NCI-H526 (cell line): Measurements from ENCODE around the gene LDLRAD4.
"Not testable (repeated sequence)": the region's sequence is repeated elsewhere in the genome, so short reads cannot be mapped to it uniquely, and the experiment has no call there.

Source experiments
- DNase-seq, 2 experiments: peaks; one replicate each; lab custom pipeline; 2025; lab: John Stamatoyannopoulos, UW

Gene LDLRAD4

DNA sequence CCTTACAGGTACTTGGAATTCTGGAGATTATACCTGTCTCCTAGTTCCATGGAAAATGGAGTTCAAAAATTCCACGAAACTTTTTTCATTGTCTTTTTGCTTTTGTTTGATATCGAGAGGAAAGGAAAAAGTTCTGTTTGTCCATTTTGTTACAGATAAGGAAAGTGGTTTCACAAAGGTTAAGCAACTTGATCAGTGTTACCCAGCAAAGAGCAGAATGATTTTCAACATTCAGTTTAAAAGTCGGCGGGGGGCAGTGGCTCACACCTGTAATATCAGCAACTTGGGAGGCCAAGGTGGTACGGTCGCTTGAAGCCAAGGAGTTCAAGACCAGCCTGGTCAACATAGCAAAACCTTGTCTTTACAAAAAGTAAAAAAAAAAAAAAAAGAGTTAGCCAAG lies 118.8 kb downstream of the LDLRAD4 start:
- DNase-seq, result no peak

DNA sequence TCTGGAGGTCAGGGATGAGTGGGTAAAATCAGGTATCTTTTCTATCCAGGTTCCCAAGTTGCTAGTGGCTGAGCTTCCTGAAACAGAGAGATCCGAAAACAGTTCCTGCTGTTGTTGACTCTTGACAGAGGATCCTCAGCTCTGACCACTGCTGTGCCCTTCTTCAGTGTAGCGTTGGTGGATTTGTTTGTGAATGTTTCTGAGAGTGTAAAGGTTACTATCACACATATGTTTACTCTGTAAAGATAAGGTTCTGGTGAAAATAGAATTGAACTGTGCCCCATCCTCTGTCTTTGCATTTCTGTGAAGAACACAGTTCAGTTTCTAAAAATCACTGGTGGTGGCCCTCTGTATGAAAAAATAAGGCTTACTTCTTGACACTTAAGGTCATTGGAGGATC lies 119.8 kb downstream of the LDLRAD4 start:
- no peak for DNase-seq

DNA sequence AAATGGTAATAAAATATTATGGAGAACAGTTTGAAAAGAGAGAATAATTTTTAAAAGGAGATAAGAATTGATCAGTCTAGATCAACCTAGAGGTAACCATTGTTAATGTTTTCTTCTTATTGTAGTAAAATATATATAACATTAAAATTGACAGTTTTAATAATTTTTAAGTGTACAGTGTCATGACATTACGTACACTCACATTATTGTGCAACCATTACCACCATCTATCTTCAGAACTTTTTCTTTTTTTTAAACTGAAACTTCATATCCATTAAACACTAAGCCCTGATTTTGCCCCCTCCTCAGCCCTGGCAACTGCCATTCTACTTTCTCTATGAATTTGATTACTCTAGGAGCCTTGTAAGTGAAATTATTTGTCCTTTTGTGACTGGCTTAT lies 121.1 kb downstream of the LDLRAD4 start:
- no peak for DNase-seq

DNA sequence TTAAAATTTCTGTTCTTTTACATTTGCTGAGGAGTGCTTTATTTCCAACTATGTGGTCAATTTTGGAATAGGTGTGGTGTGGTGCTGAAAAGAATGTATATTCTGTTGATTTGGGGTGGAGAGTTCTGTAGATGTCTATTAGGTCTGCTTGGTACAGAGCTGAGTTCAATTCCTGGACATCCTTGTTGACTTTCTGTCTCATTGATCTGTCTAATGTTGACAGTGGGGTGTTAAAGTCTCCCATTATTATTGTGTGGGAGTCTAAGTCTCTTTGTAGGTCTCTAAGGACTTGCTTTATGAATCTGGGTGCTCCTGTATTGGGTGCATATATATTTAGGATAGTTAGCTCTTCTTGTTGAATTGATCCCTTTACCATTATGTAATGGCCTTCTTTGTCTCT lies 127.9 kb downstream of the LDLRAD4 start:
- not testable (repeated sequence) for DNase-seq

DNA sequence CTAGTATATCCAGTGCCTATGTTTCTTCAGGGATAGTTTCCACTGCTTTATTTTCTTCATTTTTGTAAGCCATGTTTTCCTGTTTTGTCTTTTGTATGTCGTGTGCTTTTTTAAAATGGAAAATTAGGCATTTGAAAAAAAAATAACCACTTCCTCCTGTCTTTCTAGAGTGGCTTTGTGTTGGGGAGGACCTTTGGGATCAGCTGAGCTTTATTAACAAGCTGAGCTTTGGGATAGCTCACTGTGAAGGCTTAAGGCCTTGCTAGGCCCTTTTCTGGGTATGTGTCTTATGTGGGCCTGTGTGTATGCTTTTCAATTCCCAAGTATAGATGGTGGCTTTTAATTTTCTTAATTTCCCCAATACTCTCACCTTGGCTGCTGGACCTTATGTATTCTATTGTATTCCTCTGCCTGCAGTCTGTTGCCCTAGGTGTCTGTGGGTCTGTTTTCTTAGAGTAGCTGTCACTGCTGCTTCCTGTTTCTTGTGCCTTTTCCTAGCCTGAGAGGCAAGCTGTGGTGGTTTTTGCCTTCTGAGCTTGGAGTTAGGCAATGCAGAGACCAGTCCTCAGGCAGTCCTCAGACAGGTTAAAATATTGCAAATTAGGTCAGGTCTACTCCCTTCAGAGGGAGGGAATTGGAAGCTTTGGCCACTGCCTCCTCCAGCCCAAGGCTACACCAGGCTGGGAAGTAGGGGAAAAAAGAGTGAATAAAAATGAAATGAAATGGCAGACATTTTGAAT lies 134.7 kb downstream of the LDLRAD4 start:
- DNase-seq, result no peak

DNA sequence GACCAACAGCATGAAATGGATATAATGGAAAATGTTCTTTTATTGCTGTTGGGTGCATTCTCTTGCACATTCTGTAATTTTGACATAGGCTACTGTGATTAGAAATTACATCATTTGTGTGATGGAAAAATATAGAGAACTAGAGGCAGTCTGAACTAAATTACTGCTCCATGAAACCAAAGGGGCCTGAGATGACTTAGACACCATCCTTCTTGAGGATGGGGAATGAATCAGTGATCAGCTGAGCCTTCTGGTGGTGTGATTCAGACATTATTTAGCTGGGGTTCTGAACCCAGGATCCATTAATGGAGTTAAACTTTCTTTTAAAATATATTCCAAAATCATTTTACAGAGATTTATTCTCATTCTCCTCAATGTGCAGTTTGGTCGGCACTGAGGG lies 135.8 kb downstream of the LDLRAD4 start:
- DNase-seq, result no peak

DNA sequence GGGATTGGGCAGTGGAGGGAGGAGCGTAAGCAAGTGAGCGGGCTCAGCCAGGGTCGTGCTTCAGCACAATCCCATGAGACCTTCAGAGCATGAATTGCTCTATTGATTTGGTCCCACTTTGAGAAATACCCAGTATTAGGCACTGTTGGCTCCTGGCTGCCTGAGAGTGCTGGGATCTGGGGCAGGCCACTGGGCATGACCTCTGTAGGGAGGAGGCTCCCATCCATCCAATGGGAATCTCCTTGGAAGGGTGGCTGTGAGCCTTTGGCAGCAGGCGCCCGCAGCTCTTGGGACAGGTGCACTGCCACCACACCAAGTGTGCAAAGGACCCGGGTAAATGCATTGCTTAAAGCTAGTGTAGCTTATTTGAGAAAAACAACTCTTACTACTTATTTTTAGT lies 137.5 kb downstream of the LDLRAD4 start:
- no peak for DNase-seq

DNA sequence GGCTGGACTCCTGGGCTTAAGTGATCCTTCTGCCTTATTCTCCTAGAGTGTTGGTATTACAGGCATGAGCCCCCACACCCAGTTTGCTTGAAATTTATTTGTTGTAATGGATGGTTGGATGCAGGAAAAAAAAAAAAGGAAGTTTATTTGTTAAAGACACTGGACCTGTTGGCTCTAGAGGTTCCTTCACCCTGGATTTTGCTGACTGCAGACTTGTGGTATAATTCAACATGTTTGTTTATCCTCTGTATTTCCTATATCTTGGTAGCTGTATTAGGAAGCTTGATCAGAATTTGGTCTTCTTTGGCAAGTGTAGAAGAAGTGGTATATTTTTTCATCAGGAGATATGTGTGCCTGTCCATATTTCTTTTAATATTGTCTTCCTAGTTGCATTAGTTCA lies 138.7 kb downstream of the LDLRAD4 start:
- no peak for DNase-seq

DNA sequence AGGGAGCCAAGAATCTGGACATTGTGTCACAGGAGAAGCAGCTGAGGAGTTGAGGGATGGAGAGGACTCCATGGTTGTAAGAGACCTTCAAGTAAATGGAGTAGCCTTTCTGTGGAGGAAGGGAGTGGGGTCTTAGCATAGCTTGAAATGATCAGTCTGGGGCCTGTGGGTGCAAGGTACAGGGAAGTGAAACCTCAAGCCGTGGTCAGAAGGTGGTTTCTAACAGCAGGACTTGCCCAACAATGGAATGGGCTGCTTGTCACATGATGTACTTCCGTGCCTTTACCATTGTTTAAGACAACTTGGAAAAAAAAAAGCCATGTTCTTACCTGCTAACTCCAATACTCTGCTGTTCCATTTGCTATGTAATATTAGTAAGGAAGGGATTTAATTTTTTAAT lies 140.7 kb downstream of the LDLRAD4 start:
- no peak for DNase-seq

DNA sequence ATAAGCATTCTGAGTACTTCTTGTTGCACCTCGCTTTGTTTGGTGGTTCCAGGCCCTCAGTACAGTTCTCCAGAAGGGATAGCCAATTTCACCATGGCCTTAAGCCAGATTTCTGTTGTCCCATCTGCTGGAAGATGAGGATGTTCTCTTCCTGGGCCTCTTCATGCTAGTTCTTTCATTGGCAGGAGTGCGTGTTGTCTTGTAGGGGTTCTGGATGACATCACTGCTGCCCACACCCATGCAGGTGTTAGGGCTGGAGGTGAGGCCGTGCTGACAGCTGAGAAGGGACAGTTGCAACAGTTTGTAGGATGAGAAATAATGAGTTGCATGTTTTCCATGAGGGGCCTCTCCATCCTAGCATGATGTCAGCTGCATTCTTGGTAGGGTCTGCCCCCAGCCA lies 142.9 kb downstream of the LDLRAD4 start:
- DNase-seq, result no peak

DNA sequence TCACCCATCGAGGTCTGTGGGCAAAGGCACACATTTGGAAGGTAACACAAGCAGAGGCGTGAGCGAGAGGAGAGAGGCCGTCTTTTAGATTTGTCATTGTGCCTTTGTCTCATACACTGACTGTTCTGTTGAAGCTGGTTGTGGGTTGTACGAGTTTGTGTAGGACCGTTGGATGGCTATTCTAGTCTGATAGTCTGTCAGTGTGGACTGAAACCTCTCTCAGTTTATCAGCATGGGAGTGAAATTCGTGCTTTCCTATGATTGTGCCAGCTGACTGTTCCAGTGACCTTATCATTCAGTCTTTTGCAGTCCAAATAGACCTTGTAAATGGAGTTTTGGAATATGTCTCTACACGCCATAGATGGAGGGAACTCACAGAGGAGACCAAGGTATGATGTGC lies 143.5 kb downstream of the LDLRAD4 start:
- no peak for DNase-seq

DNA sequence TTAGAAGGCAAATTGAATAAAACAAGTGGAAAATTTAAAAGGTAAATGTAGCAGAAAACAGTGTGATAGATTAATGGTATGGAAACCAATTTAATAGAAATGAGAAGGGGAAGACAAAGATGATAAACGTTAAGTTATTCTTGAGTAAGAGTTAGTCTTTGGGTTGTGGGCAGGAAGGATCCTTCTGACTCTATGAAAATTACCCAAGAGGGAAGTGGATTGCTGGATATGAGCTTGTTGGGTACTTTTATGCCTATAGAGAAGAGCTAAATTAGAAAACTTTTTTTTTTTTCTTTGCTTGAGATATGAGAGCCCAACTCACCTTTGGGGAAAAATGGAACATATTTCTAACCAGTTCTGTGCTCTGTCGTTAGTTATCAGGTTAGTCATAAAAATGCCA lies 144.0 kb downstream of the LDLRAD4 start:
- no peak for DNase-seq

DNA sequence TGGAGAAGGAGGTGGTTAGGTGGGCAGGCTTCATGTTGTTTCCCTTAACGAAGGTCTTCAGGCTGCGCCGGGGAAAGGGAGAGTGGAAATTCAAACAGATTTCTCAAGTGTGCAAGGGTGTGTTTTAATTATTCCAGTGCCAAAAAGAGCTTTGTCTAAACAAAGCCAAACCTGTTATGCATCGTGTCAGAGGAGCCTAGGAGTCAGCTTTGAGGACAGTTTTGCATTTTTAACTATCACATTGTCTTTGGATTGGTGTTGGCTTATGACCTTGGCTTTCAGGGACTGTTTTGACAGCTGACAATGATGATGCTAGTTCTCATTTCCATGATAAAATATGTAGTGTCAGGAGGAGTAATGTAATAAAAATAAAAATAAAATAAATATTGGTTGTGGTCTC lies 144.8 kb downstream of the LDLRAD4 start:
- no peak for DNase-seq

DNA sequence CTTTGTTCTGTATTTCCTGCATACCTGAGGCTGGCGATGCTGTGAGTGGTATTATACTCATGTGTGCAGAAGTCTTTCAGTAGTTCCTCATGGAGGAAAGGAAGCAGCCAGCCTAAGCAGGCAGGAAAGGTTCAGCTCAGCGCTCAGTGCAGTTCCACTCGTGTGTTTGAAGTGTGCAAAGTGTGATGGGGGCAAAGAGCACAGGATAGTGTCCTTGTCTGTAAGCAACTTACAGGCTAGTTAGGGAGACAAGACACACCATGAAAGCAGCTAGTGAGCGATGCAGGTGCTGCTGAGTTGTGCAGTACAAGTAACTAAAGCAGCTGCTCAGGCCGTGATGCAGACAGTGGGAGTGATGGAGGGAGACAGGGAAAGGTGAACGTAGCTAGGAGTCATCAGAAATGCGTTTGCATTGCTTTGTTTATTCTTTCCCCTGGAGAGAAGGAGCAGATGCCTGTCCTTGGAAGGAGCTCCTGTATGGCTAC lies 146.2 kb downstream of the LDLRAD4 start:
- DNase-seq, result no peak

DNA sequence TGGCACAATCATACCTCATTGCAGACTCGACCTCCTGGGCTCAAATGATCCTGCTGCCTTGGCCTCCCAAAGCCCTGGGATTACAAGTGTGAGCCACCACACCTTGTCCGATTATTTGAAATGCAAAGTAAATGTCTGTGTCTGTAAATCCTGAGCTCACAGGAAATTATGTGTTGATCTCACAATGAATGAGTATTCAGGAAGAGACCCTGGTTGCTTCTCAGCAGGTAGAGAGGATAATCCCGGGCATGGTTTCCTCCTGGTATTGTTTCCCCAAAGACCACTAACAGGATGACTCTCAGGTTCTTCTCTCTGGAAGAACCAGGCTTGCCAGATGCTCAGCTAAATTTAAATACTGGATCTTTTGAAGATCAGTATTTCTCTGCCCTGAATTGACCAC lies 147.6 kb downstream of the LDLRAD4 start:
- DNase-seq, result no peak

DNA sequence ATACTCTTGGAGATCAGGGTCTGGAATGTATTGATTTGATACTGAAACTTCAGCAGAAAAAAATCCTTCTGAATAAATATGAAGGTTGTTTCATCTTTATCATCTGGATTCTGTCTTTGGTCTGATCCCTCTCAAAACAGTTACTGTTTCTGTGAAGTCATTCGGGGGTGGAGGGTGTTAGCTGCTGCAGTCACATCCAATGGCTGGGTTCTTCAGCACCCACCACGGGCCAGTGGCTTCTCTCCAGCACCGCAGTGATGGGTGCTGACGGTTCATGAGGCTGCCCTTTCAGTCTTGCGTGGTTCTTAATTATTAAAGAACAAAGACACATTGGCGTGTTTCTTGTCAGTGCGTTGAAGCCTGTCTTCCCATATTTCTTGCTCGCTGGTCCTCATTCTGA lies 148.0 kb downstream of the LDLRAD4 start:
- DNase-seq, result no peak

DNA sequence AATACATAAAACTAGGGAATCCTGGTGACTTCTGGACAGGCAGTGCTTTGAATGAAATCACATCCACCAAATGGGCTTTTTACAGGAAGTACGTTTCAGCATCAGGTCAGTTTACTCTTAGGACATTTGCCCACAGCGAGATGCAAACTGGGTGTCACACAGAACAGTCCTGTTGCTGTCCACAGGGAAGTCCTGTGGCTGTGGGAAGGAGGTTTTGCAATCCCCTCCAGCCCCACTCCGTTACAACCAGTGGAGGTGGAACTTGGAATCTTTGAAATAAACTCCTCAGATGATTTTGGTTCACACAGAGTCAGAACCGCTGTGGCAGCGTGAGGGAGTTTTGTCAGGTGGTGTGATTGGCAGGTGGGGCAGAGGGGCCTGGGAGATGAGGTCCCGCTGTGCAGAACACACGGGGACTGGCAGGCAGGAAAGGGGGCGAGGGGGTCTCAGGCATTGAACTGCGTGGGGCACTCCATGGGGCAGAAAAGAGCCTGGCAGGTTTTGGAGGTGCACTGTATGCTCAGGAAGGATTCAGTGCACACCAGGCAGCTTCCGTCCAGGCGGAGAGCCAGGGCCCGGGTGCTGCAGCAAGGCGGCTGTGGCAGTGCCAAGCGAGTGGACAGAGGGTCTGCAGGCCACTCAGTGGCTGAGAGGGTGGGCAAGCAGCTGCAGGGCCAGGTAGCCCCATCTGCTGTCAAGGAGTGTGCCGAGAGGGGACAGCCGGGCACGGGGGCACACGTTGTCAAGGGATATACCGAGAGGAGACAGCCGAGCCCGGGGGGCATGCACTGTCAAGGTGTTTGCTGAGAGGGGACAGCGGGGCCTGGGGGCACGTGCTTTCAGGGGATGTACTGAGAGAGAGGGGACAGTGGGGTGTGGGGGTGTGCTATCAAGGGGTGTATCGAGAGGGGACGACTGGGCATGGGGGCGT lies 148.7 kb downstream of the LDLRAD4 start:
- DNase-seq, result no peak

DNA sequence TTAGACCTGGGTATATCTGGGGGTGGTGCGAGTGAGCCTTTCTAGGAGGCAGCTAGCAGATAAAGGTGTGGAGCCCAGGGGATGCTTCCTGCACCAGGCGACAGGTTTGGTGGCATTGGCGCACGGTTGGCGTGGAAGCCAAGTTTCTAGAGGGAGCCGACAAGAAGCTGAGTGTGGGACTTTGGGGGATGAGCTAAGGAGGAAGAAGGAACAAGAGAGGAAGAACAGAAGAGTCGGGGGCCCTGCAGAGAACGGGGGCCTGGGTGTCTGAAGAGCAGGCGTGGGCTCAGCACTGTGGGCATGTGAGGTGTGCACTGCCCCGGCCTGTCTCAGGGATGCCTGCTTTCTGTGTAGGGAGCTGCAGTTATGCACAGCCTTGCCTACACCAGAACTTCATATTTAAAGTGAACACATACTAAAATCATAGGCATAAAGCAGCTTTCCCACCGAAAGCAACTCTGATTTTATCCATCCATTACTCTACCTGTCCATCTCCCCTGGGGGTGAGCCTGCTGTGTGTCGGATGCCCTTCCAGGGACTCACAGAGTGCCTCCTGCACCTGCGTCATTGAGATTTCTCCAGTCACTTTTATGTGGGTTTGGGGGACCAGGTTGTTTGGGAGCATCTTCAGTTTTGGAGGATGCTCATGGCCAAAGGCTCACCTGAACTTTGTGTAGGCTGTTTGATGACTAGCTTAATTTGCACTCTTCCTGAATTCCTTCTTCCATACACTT lies 149.7 kb downstream of the LDLRAD4 start:
- DNase-seq, result no peak

DNA sequence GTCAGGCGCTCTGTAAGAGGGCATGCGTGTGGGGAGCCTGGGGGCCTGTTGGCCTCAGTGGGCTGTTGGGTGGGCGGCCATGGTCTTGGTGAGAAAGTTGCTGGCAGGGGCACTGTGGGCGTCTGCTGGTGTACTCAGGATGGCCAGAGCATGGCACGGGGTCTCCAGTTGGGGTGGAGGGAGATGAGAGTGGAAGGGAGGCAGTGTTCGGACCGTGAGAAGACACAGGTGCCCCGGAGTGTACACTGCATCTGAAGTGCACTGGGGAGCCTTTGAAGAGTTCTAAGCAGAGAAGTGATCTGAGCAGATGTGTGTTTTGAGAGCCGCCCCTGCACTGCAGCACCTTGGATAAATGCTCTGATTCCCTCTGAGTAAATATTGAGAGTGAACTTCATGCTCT lies 150.8 kb downstream of the LDLRAD4 start:
- DNase-seq, result no peak

DNA sequence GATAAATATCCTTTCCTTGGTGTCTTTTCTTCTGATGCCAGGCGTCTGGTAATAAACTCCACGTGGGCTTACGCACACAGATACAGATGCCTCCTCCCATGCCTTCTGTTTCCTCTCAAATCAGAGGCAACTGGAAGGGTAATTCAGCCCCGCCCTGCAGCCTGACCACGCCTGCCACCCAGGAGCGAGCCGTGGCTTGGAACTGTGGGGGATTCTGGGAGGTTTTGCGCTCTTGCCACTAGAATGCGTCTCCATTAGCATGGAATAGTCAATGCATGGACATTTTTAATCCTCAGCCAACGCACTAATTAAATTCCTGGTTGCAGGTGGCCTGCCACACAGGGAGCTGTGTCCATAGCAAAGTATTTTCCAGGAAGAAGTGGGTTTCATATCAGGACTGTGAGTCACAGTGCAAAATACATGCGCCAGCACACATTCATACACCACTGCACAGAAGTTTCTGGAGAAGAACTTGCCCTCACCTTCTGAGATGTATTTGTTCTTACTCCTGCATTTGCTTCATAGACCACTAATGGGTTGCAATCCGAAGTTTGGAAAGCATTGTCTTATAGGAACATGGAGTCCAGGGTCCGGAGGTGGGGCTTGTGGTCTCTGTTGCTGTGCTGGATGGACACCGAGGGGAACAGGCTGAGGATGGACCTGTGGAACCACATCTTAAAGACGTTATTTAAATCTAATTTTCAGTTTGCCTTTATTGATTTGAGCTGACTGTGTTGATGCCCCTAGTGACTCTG lies 151.4 kb downstream of the LDLRAD4 start:
- no peak for DNase-seq

DNA sequence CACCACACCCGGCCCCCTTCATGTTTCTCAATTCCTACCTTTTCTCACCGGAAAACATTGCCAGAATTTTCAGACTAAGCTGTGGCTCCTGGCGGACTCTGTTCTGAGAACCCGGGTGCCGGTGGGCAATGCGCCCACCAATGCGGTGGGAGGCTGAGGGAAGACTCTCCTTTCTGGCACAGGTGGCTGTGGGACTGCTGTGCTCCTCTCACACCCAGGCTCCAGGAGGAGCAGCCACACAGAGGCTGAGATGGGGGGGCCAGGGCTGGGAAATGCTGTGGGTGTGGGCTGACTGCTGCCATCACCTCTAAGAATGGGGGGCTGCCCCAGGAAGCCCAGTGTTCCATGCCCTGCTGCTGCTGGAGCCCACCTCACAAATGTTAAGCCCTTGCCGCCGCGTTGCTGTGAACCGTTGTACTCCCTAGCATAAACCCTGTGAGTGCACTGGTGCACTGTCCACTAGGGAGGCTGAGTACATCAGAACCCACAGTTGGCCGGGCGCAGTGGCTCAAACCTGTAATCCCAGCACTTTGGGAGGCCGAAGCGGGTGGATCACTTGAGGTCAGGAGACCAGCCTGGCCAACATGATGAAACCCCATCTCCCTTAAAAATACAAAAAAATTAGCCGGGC lies 152.6 kb downstream of the LDLRAD4 start:
- no peak for DNase-seq
